Measurements from ENCODE around the gene BEGAIN.

Gene BEGAIN

DNA sequence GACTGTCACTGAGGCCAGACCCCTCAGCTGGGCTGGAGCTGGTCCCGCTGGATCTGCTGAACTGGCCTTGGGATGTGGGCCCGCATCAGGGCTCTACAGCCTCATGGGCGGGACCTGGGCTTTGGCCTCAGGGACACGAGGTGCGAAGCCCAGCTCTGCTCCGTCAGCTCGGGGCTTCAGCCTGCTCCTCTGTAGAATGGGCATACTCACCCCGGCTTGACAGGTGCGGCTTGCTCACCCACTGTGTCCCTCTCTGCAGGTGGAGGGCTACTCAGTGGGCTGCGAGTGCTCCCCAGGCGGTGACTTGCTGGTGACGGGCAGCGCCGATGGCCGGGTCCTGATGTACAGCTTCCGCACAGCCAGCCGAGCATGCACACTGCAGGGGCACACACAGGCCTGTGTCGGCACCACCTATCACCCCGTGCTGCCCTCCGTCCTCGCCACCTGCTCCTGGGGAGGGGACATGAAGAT, 57.6 kb downstream of the BEGAIN start:
- Histone ChIP-seq H3K79me2 (ENCODE audit: insufficient read depth, low read length) (no peaks in the 10 kb centered on the region), H3K27ac (ENCODE audit: low read depth, low read length, poor library complexity, severe bottlenecking) (no peak overlapping the region), H3K4me1 (ENCODE audit: insufficient read depth, low read length, severe bottlenecking) (no peaks in the 10 kb centered on the region), H3K4me3 (ENCODE audit: low read depth, low read length, poor library complexity, severe bottlenecking) (no peak overlapping the region), H4K20me1 (ENCODE audit: insufficient read depth, low read length) (no peaks in the 10 kb centered on the region), H2AFZ (ENCODE audit: low read length) (no peak overlapping the region), H3K27me3 (ENCODE audit: insufficient read depth, low read length) (no peaks in the 10 kb centered on the region; the same call in 1 of the 2 replicates), H3K9ac (ENCODE audit: low read length) (no peak overlapping the region), H3K36me3 (ENCODE audit: insufficient read depth, low read length) (0 out of 2 replicates have a peak, but pooled peaks cover 5% of the 10 kb centered on the region), H3K9me3 (ENCODE audit: low read length) (no peaks in the 10 kb centered on the region), H3K4me2 (ENCODE audit: low read length) (no peak overlapping the region), H3K9me2 (ENCODE audit: low read depth, low read length) (no peaks in the 10 kb centered on the region), H3F3A (ENCODE audit: insufficient read depth, low read length) (no peaks in the 10 kb centered on the region)
- no peak for TF ChIP-seq EZH2 (IDR thresholded peaks at IDR 0.05; ENCODE audit: borderline replicate concordance, low read length)
- TF ChIP-seq, protein P1, sequence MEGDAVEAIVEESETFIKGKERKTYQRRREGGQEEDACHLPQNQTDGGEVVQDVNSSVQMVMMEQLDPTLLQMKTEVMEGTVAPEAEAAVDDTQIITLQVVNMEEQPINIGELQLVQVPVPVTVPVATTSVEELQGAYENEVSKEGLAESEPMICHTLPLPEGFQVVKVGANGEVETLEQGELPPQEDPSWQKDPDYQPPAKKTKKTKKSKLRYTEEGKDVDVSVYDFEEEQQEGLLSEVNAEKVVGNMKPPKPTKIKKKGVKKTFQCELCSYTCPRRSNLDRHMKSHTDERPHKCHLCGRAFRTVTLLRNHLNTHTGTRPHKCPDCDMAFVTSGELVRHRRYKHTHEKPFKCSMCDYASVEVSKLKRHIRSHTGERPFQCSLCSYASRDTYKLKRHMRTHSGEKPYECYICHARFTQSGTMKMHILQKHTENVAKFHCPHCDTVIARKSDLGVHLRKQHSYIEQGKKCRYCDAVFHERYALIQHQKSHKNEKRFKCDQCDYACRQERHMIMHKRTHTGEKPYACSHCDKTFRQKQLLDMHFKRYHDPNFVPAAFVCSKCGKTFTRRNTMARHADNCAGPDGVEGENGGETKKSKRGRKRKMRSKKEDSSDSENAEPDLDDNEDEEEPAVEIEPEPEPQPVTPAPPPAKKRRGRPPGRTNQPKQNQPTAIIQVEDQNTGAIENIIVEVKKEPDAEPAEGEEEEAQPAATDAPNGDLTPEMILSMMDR (IDR thresholded peaks at IDR 0.05; ENCODE audit: low read length), result no peak

DNA sequence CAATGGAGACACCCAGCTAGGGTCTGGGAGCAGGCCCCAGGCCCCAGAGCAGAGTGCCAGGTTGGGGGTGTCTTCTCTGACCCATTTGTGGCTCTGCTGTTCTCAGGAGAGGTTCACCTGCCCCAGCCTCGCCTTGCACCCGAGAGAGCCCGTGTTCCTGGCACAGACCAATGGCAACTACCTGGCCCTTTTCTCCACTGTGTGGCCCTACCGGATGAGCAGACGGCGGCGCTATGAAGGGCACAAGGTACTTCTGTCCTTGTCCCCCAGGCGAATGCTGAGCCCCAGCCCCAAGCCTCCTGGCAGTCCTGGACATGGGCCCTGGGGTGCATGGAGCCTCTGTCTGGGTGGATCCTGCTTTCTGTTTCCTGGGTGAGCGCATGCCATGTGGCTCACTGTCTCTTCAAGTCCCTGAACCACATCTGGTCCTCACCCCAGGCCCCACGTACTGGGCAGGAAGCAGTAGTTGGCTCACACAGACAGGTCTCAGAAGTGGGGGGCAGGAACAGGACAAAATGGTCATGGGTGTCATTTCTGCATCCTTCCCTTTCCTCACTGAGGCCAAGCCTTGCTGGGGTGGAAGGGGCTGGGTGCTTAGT, 58.2 kb downstream of the BEGAIN start:
- Histone ChIP-seq H3K4me3 (ENCODE audit: low read depth, low read length, poor library complexity, severe bottlenecking) (no peak overlapping the region), H3K4me1 (ENCODE audit: insufficient read depth, low read length, severe bottlenecking) (no peaks in the 10 kb centered on the region), H2AFZ (ENCODE audit: low read length) (no peak overlapping the region), H3K27me3 (ENCODE audit: insufficient read depth, low read length) (no peaks in the 10 kb centered on the region; the same call in 1 of the 2 replicates), H3K9ac (ENCODE audit: low read length) (no peak overlapping the region), H3K4me2 (ENCODE audit: low read length) (no peak overlapping the region), H3K9me2 (ENCODE audit: low read depth, low read length) (no peaks in the 10 kb centered on the region), H4K20me1 (ENCODE audit: insufficient read depth, low read length) (no peaks in the 10 kb centered on the region), H3K9me3 (ENCODE audit: low read length) (no peaks in the 10 kb centered on the region), H3K79me2 (ENCODE audit: insufficient read depth, low read length) (no peaks in the 10 kb centered on the region), H3K36me3 (ENCODE audit: insufficient read depth, low read length) (0 out of 2 replicates have a peak, but pooled peaks cover 5% of the 10 kb centered on the region), H3F3A (ENCODE audit: insufficient read depth, low read length) (no peaks in the 10 kb centered on the region), H3K27ac (ENCODE audit: low read depth, low read length, poor library complexity, severe bottlenecking) (no peak overlapping the region)
- TF ChIP-seq, protein P1 (IDR thresholded peaks at IDR 0.05; ENCODE audit: low read length), result no peak
- TF ChIP-seq EZH2 (IDR thresholded peaks at IDR 0.05; ENCODE audit: borderline replicate concordance, low read length), result no peak

DNA sequence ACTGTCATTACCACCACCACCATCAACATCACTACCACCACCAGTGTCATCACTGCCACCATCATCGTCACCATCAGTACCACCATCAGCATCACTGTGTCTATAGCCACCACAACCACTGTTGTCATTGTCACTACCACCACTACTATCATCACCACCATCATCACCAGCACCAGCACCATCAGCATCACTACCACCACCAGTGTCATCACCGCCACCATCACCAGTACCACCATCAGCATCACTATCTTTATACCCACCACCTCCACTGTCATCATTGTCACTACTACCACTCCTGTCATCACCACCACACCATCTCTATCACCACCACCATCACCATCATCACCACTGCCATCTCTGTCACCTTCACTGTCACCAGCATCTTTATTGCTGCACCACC, 60.6 kb downstream of the BEGAIN start:
- H3F3A ChIP-seq (ENCODE audit: insufficient read depth, low read length), result no peaks in the 10 kb centered on the region
- no peak overlapping the region for H3K4me3 ChIP-seq (ENCODE audit: low read depth, low read length, poor library complexity, severe bottlenecking)
- H2AFZ ChIP-seq (ENCODE audit: low read length), result no peak overlapping the region
- 0 out of 2 replicates have a peak, but pooled peaks cover 5% of the 10 kb centered on the region for H3K36me3 ChIP-seq (ENCODE audit: insufficient read depth, low read length)
- H3K27ac ChIP-seq (ENCODE audit: low read depth, low read length, poor library complexity, severe bottlenecking), result no peak overlapping the region
- no peaks in the 10 kb centered on the region for H3K79me2 ChIP-seq (ENCODE audit: insufficient read depth, low read length)
- no peaks in the 10 kb centered on the region for H4K20me1 ChIP-seq (ENCODE audit: insufficient read depth, low read length)
- H3K9me2 ChIP-seq (ENCODE audit: low read depth, low read length), result no peaks in the 10 kb centered on the region
- H3K4me2 ChIP-seq (ENCODE audit: low read length), result no peak overlapping the region
- H3K27me3 ChIP-seq (ENCODE audit: insufficient read depth, low read length), result no peaks in the 10 kb centered on the region
- H3K9ac ChIP-seq (ENCODE audit: low read length), result no peak overlapping the region
- no peaks in the 10 kb centered on the region for H3K4me1 ChIP-seq (ENCODE audit: insufficient read depth, low read length, severe bottlenecking)
- TF ChIP-seq, protein P1 (IDR thresholded peaks at IDR 0.05; ENCODE audit: low read length), result no peak
- TF ChIP-seq EZH2 (IDR thresholded peaks at IDR 0.05; ENCODE audit: borderline replicate concordance, low read length), result no peak
- H3K9me3 ChIP-seq (ENCODE audit: low read length), result no peaks in the 10 kb centered on the region

Data from OCI-LY1 (cell line).